GM19193 (cell line): ENCODE data around the gene SIKE1.

Experiments
- POLR2A ChIP-seq: IDR thresholded peaks from 4 replicates; pipeline ENCODE4 v1.6.1; 2011; ENCODE audit not compliant: insufficient read depth, insufficient read length; ENCODE audit errors: extremely low read depth

SIKE1 gene

GRCh38 chr1:114723915-114724314, 56.6 kb downstream of the SIKE1 start:
- TF ChIP-seq POLR2A: no peak

DNA sequence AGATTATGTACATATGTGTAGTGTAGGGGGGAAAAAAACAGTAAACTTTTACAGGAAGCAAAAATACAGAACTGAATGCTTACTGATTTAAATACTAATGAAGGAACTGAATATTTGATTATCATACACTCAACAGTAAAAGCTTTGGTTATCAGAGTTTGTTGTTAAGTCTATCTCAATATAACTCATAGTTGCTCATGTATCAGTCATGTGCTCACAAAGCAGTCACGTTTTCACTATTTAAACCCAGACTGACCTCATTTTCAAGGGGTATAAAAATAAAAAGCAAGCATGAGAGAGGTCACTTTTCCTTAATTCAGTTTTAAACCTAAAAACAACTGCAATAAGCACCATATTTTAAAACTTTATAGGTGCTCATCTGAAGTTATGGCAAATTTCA, 57.0 kb downstream of the SIKE1 start:
- TF ChIP-seq POLR2A: no peak

- TF ChIP-seq POLR2A: no peak
Measured at GRCh38 chr1:114720492-114720891, 60.0 kb downstream of the SIKE1 start.
